NCI-H69 (cell line): Measurements from ENCODE around the gene PAPPA.
A peak's percentile ranks its signal among the peaks of the same experiment; 100 is the strongest.

ENCODE experiments used
- DNase-seq: peaks from one replicate; lab custom pipeline; 2025; lab: John Stamatoyannopoulos, UW

Gene PAPPA

DNA sequence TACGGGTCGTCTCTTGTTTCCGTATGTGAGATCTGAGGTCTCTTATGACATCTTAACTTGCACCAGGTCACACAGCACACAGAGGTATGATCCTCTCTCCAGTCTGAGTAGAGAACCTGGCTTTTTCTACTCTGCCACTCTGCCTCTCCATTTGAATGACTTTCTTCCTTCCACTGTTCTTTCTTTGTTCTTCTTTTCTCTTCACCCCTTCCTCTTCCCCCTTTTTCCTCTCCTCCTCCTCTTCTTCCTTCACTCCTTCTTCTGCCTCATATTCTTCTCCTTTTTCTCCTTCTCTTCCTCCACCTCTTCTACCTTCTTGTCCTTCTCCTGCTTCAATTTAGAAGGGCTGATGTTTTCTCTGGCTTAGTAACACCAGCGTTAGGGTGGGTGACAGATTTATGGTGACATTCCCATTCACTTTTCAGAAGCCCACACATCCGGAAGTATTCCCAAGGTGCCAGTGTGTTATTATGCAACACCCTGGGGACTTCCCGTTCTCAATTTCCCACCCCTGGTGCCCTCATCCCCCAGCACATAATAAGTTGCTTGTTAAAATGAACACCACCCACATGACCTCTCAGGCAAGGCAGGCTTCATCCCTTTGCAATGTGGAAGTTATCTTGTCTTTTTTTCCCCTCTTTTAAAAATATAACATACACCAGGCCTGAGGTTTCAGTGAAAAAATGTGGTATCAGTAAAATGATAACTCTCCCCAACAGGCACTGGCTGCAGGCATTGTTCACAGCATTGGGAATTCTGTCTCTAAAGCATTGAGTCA, 122.0 kb downstream of the PAPPA start:
- DNase-seq = peak; percentile 83

DNA sequence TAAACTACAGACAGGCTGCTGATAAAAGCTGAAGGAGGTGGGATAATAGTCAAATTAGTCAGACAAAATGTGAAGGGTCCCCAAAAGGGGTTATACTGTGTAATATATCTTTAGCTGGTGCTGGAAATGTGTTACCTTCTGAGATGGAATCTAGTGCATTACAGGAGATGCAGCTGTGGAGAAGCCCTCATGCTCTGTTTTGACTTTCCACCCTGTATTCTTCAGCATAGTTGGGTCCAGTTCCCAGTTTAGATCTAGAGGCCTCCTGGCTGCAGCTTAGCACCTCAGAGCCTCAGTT, 122.6 kb downstream of the PAPPA start:
- DNase-seq = no peak

DNA sequence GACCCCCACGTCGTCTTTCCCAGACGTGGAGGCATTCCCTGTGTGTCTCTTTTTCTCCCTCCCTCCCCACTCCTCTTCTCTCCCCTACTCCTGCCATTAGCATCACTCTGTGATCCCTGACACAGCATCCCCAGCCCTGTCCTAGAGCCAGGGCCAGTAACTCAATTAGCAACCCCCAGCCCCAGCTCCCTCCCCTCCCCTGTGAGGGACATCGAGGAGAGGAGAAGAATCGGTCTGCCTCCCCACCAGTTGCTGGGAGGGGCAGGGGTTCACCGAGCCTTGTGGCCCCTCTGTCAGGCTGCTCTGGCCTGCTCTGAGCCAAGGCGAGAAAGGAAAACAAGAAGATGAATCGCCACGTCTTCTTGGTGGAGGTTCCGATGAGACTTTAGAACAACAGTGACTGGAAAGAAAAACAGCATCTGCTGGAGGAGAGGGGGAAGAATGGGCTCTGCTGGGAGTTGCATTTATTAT, 123.1 kb downstream of the PAPPA start:
- no peak for DNase-seq

DNA sequence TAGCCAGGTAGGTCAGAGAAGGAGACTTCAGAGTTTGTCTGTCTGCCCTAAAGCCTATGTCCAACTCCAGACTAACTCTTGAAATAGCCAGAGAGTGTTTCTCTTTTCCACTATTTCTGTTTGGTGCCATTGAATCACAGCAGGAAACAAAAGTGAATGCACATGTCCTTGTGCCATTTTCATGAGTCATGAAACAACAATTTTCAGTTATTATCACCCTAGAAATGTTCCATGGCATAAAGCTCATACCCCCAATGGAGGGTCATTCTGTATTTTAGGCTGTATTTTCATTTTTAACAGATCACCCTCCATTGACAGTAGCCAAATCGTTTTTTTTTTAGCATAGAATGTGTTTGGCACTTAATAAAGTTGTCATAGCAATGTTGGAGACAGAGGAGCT, 124.7 kb downstream of the PAPPA start:
- DNase-seq = no peak

DNA sequence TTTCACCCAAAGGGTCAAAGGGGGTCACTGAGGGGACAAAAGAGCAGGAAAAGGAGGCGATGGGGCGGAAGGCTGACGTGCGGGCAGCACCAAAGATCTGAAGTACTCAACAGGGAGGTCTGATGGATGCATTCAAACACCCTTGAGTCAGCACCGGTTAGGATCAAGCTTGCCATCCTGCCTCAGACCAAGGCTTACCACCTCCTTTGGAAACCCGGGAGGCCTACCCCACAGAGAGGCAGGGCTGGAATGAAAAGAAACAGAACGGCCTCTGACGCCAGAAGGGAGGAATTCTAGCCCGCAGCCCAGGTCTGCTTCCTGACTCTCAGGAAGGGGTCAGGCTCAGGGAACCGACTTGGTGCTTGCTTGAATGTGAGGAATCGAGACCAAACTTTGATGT, 125.6 kb downstream of the PAPPA start:
- DNase-seq = no peak

DNA sequence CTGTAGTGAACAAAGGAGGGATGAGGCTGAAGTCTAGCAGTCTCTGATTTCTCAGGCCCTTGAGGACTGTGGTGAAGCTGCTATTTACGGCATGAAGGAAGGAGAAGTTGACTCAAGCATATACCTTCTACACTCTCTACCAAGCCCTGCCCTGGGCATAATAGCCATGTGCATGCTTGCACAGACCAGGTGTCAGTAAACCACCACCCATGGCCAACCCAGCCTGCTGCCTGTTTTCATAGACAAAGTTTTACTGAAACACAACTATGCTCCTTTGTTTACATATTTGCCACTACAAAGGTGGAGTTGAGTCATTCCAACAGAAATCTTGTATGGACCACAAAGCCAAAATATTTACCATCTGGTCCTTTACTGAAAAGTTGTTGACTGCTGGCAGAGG, 126.9 kb downstream of the PAPPA start:
- DNase-seq = no peak

DNA sequence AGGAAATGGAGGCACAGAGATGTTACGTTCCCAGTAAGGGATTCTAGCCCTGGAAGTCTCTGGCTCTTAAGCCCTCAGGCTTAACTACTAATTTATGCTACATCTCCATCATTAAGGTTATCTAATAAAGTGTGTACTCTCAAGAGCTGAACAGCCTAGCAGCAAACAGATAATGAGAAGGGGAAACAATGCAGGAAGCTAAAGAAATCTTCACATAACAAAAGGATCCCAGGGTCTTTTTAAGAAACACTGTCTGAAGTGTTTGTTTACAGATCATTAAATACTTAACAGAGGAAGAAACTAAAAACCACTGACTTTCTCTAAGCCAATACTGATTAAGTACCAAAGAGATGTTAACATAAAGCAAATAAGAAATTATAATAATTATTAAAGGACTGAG, 129.0 kb downstream of the PAPPA start:
- DNase-seq = peak; percentile 78

DNA sequence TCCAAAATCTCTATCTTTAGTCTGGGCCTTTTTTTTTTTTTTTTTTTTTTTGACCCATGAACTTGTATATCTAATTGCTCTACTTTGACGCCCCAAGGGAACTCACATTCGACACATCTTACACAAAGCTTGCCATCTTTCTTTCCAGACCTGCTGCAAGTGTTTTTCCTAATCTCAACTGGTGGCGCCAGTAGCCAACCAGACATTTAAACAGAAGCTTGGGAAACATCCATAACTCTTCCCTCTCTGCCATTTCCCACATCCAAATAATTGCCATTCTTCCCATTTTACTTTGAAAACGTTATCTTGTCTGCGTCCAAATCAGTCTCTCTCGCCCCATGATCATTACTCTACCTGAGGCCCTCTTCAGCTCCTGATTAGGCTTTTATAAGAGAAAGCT, 130.9 kb downstream of the PAPPA start:
- peak; percentile 31 for DNase-seq

DNA sequence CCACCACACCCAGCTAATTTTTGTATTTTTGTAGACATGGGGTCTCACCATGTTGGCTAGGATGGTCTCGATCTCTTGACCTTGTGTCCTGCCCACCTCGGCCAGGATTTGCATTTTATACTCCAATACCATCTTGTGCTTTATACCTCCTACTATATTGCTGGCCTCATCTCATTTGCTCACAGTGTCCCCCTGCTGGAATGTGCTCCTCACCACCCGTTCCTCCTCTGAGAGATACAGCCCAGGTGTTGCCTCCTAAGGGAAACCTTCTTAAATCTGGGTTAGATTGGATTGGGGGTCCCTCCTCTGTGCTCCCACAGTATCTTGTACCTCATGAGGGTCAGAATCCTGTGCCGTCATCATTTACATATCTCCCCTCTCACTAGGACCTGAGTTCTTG, 131.7 kb downstream of the PAPPA start:
- peak; percentile 56 for DNase-seq

DNA sequence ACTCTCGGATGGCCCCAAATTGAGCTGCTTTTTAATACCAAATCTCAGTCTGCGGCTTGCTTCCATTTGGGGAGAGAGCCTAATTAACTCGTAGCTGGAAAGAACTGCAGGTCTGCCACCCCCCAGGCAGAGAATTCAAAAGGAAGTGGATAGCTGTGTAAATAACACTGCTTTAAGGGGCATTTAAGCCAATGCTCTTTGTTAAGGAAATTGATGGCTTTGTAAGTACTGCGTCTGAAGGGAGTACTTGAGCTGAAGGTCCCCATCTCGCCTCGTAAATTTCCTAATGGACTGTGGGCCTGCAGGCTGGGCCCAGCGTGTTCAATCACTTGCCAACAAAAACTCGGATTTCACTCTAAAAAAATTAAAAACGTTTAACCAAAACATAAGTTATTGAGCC, 132.7 kb downstream of the PAPPA start:
- peak; percentile 99 for DNase-seq

DNA sequence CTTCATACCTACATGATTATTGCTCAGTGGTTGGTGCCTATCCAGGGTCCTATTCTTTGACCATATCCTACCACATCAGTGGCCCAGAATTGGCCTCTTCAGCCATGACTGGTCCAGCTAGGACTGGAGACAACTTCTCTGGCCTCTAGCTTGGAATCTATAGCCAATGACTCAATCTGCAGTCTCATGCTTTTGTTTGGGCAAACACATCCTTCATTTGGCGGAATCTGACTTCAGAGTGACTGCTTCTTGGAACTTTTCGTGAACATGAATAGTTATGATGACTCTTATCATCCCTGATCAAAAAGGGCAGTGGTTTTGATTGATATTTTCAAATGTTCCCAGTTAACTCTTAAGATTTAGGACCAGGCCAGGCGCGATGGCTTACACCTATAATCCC, 134.1 kb downstream of the PAPPA start:
- no peak for DNase-seq

DNA sequence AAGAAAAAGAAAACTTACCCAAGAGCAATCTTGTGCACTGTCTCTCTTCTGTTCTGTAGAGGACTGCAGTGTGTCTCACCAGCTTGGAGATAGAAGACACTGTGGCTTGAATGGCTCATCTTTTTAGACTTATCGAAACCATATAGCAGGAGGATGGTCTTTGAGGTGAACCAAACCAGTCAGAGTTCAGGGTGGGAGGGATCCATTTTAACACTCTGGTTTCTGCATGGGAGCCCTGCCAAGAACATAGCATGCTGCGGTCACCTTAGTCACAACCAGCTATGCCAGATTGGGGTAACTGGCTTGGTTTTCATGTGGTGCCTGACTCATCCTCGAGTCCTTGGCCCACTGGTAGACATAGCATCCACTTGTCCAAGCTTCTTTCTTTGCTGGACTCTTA, 135.1 kb downstream of the PAPPA start:
- no peak for DNase-seq

DNA sequence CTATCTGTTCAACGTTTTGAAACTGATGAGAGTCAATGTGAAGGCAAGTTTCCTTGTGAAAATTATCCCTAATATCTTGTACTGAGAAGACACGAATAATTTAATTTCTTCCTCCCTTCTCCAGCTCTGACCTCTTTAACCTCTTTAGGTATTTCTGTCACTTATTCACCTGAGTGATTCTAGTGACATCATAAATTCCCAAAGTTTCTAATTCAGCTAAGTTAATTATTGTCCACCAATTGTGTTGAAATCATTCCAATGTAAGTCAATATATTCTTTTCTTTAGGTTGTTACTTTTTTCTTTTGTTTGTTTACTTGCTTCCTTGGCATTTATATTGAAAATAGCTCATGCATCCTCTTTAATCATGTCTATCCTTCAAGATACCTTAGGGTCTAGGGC, 143.8 kb downstream of the PAPPA start:
- no peak for DNase-seq

DNA sequence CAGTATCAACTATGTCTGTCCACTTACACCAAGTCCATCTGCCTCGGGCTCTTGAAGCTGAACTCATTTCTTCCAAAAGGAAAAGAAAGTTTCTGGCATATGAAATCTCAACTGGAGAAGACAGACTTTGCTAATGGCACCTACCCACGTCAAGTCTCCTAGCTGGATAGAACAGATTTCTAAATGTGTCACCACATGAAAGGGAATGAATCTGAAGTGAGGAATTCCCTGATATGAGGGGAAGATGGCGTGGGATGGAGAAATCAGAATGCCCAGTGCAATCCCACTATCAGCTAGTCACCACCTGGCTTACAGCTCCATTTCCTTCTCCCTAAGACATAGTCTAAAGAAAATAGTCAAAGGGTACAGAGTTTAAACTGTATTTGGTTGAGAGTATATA, 144.7 kb downstream of the PAPPA start:
- no peak for DNase-seq

DNA sequence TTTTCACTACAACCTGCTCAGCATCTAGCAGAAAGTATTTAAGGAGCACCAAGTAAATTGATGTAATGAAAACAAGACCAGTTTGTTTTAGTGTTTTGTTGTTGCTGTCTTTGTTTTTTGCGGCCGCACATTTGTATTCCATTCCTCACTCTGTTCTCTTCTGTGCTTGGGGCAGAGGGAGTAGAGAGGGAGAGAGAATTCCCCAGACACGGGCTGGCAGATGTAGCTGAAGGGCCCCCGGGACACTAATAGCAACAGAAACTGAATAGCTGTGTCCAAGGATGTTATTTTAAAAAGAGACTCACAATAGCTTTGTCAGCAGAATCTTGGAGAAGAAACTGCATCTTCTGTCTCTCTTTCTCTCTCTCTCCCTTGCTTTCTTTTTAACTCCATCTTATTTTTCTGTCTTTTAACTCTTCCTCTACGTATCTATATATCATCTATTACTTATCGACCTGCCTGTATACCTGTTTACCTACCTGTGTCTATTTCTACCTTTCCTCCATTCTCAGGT, 145.3 kb downstream of the PAPPA start:
- DNase-seq = no peak

DNA sequence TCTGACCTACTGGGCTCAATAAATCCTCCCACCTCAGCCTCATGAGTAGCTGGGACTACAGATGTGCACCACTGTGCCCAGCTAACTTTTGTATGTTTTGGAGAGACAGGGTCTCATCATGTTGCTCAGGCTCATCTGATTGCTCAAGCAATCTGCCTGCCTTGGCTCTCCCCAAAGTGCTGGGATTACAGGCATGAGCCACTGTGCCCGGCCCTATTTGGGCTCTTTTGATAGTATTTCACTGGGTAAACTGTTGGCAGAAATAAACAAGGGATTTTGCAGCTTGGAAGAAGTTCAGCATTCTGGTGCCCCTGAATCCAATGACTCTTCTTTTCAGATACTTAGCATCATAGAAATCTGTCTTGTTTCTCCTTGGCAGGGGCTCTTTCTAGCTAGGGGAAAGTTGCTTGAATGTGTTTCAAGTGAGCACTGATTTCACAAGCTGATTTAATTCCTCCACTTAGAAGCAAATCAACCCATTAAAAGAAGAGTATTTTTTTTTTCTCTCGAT, 146.8 kb downstream of the PAPPA start:
- no peak for DNase-seq

DNA sequence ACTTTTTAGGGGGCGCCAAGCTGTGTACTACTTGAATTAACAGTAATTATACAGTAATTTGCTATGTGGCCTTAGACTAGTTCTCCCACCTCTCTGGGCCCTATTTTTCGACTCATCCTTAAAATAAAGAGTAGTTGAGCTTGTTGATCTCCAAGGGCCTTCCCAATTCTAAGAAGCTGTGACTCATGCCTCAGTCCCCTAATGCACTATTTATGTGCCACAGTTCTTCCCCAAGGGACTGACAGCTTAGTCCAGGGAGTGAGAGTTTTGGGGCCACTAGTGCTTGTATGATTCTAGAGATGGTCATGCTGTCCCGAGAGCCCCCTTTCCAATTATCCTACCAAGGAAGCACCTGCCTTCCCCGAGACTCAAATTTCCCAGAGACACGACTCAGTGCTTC, 149.7 kb downstream of the PAPPA start:
- DNase-seq = no peak

DNA sequence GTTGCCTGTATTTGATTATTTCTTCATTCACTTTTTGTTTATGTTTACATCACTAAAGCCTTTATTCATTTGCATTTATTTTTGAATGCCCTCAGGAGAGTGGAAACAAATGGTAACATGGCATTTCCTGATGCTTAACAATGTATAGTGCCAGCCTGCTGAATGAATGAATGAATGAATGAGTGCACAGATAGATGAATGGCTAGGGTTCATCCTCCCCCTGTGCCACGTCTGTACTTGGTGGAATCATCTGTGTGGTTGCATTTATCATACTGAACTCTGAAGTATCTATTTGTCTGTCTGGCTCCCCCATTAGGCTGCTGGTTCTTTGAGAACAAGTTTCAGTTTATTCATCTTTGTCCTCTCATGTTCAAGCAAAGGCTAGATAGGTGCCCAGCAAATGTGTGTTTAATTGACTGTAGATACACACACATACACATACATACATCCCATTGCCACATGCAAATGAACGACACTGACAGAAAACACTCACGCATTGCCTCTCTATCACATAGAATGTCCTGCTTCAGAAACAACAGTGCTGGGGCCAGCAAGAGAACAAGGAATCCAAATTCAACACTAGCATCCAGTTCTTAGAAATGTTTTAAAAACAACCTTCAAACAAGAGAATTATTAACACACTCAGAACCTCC, 150.4 kb downstream of the PAPPA start:
- no peak for DNase-seq

DNA sequence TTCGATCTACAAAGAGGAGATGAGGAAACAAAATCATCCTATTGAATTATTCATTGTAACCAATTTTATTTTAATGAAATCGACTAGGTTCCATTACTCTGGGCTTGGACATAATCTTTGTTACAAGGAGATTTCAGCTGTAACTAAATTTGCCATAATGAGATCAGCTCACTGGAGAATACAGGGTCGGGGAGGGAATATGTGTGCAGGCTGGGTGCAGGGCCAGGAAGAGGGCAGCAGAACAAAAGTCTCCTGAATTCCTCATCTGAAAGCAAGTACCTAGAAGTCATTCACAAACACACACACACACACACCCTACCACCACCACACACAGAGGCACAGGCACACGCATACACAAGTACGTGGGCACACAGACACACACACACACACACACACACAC, 151.2 kb downstream of the PAPPA start:
- DNase-seq = no peak

DNA sequence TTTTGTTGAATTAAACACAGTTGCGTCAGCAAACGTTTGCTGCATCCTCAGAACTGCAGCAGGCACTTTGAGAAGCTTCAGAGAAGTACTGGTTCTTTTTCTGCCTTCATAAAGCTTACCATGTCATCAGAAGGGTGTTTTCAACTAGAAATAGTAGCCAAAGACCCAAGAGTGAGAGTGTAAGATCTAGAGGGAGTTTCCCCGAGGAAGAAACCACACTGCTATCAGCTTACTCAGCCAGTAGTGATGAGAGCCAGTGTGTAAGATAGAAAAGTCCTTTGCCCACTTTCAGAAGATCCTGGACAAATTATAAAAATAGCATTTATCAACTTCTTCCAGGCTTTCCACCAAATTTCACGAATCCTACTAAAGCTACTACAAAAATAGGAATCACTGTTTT, 154.5 kb downstream of the PAPPA start:
- DNase-seq = no peak

DNA sequence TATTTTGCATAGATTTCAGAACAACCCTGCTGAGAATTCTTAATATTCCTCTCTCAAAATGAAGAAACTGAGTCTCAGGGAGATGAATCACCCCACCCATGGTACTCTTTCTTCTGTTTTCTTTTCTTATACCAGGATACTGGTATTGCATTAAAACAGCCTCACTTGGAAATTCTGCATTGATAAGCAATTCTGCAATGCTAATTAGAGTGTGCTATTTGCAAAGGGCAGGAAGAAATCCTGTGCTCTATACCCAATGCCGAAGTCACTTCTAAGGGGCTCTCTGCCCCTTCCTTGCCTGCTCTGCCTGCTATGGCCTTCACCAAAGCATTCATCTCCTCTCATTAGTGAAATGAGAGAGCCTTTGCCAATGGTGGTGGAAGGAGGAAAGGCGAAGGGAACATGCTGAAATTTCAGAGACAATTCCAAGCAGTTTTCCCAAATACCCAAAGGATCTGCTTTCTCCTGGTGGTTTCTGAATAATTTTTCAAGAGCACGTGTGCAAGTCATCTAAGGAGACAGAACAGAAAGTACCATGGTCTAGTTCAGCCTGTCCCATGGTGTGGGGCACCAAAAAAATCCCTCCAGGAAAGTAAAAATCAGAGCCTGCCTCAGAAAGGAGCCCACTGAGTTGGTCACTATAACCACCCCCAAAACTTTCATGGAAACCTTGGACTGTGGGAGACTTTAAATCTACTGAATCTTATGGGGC, 156.5 kb downstream of the PAPPA start:
- DNase-seq = no peak

DNA sequence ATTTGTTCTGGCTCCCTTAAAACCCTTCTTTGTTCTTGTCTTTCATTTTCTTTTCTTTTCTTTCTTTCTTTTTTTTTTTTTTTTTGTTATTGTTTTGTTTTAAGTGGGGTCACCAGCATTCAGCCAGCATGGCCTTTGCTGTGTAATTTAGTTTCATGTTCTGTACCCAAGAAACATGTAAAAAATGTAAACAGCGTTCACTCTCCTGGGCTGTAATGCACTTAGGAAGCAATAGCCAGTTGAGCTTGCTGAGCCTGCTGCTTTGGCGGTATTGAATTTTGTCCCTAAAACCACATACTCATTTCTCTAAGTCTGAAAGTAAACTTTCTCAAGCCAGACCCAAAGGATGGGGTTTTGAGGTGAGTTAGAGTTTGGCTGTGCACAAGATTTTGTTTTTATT, 158.6 kb downstream of the PAPPA start:
- DNase-seq = no peak

DNA sequence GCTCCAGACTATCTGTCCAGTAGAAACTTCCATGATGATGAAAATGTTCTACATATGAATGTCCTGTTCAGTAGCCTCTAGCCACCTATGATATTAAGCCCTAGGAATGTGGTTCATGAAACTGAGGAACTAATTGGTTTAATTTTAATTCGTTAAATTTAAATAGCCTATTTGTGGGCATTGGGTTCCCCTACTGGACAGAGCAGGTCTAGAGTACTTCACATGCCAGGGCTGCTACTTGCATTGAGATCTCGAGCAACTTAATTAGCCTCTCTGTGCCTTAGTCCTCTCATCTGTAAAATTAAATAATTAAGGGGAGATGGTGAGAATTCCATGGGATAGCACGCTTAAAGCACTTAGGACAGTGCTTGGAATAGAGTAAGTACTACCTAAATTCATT, 160.0 kb downstream of the PAPPA start:
- DNase-seq = no peak
